Uterus (tissue), 4 donors: ENCODE data around the gene SPTB. TPM values are rescaled to one million over a fixed set of nuclear protein-coding genes. Genes with fewer than 3 reads are reported as not detected.

Source experiments
- DNase-seq, 2 donors: peaks; one replicate each; pipeline ENCODE4 v3.0.0-alpha.2; 2019 to 2020
- H3K27ac ChIP-seq, 2 donors: fragments of 200-600 bp; sonication (generic); 1 replicate in 1 of 2; 2 replicates in 1 of 2; pipeline ENCODE4 v1.5.1; 2016 to 2018
- H3K27me3 ChIP-seq, 2 donors: fragments of 200-600 bp; sonication (generic); one replicate each; pipeline ENCODE4 v1.5.1; 2018 to 2019; ENCODE audit warnings: control low read depth in 1 of 2
- H3K36me3 ChIP-seq, 2 donors: fragments of 200-600 bp; sonication (generic); one replicate each; pipeline ENCODE4 v1.5.1; 2019; ENCODE audit warnings: control low read depth in 1 of 2
- H3K4me1 ChIP-seq, 2 donors: fragments of 200-600 bp; sonication (generic); one replicate each; pipeline ENCODE4 v1.5.1; 2018 to 2019; ENCODE audit warnings: control low read depth in 1 of 2
- H3K4me3 ChIP-seq, 2 donors: fragments of 200-600 bp; sonication (generic); 1 replicate in 1 of 2; 2 replicates in 1 of 2; pipeline ENCODE4 v1.5.1; 2018 to 2019; ENCODE audit warnings: mild to moderate bottlenecking in 1 of 2
- H3K9me3 ChIP-seq, 2 donors: fragments of 200-600 bp; sonication (generic); one replicate each; pipeline ENCODE4 v1.5.1; 2019; ENCODE audit warnings: control low read depth in 1 of 2
- POLR2A ChIP-seq, 2 donors: fragments of 450-650 bp; IDR thresholded peaks; one replicate each; pipeline ENCODE4 v1.6.1; 2016; ENCODE audit warnings: antibody characterized with exemption in 2 of 2, mild to moderate bottlenecking in 1 of 2, moderate library complexity in 1 of 2
- intact Hi-C: fragments of 100-400 bp; cut with DNase I; formaldehyde crosslinking; loops from one replicate; pipeline ENCODE4 v1.15.1; 2023; ENCODE audit warnings: low total_unique reads
- total RNA-seq, 4 donors: library from RNA; depleted of rRNA in 3 of 4; stranded (reverse); fragments of >200 nt in 3 of 4; gene quantifications; one replicate each; pipeline versions ENCODE4 v1.1.0 to v1.2.4, GENCODE V29; 2014 to 2023
- TF ChIP-seq, protein P1 (sequence below), 4 experiments: fragments of 200-600 bp in 2 of 4; fragments of 450-650 bp in 2 of 4; sonication (generic) in 2 of 4; IDR thresholded peaks; one replicate each; pipeline ENCODE4 v1.5.1; 2016 to 2019; ENCODE audit warnings: antibody characterized with exemption in 4 of 4, mild to moderate bottlenecking in 2 of 4, moderate library complexity in 1 of 4
- donor health status: DM: yes; HTN: yes; CAD: no.

The SPTB gene
- total RNA-seq, 4 donors from 2014 or later = 1.0 to 5.4 (median 4.6) TPM; not detected in 1

DNA sequence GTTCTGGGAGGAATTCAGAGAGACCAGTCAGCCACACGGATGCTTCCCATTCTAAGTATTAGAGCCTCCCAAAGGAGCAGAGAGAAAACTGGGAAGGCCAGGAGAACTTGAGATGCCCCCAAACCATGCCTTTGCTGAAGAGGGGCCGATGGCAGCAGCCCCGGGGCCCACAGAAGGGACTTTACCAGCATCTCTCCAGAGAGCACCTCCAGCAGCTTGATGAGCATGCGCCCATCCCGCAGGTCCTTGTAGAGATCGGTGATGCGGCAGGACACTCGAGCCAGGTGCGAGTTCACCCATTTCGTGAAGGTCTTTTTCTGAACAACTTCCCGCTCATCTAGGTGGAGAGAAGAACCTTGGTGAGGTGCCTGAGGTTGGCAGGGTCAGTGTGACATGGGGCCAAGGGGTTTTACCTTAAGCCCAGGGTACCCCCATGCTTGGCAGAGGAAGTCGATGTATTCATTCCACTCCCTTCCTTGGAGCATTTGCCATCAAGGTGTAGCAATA, 74.9 kb downstream of the SPTB start:
- no peak overlapping the region for H3K4me3 ChIP-seq
- no peaks in the 10 kb centered on the region for H3K9me3 ChIP-seq
- TF ChIP-seq, protein P1, sequence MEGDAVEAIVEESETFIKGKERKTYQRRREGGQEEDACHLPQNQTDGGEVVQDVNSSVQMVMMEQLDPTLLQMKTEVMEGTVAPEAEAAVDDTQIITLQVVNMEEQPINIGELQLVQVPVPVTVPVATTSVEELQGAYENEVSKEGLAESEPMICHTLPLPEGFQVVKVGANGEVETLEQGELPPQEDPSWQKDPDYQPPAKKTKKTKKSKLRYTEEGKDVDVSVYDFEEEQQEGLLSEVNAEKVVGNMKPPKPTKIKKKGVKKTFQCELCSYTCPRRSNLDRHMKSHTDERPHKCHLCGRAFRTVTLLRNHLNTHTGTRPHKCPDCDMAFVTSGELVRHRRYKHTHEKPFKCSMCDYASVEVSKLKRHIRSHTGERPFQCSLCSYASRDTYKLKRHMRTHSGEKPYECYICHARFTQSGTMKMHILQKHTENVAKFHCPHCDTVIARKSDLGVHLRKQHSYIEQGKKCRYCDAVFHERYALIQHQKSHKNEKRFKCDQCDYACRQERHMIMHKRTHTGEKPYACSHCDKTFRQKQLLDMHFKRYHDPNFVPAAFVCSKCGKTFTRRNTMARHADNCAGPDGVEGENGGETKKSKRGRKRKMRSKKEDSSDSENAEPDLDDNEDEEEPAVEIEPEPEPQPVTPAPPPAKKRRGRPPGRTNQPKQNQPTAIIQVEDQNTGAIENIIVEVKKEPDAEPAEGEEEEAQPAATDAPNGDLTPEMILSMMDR (IDR thresholded peaks at IDR 0.05) = no peak
- no peak for TF ChIP-seq POLR2A (IDR thresholded peaks at IDR 0.05)
- no peak for DNase-seq
- no peaks in the 10 kb centered on the region for H3K4me1 ChIP-seq
- H3K36me3 ChIP-seq = no peaks in the 10 kb centered on the region
- intact Hi-C loops = no loop called here
- H3K27ac ChIP-seq = no peak overlapping the region
- H3K27me3 ChIP-seq = no peaks in the 10 kb centered on the region

DNA sequence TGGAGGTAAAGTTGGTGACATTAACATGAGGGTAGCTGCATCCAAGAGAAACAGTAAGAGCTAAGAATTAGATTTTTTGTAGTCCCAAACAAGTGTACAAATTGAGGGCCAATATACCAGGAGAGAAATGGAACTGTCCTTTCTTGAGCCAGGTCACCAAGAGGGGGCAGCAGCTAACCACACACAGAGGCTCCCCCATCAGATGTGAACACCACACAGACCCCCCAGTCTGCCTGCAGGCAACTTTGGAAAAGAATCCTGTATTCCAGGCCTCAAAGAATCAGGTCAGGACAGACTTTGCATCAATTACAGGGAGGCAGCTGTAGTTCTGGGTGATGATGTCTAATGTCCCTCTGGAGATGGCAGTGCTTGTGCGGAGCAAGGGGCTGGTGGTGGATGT, 77.9 kb downstream of the SPTB start:
- no peak for DNase-seq
- no peak overlapping the region for H3K27ac ChIP-seq
- H3K27me3 ChIP-seq = no peaks in the 10 kb centered on the region
- no peaks in the 10 kb centered on the region for H3K36me3 ChIP-seq
- H3K4me1 ChIP-seq = no peaks in the 10 kb centered on the region
- TF ChIP-seq, protein P1 (IDR thresholded peaks at IDR 0.05) = peak in 2 of 4 experiments; percentile 8 to 28
- TF ChIP-seq POLR2A (IDR thresholded peaks at IDR 0.05) = no peak
- intact Hi-C loops = no loop called here
- no peaks in the 10 kb centered on the region for H3K9me3 ChIP-seq
- H3K4me3 ChIP-seq = no peak overlapping the region

DNA sequence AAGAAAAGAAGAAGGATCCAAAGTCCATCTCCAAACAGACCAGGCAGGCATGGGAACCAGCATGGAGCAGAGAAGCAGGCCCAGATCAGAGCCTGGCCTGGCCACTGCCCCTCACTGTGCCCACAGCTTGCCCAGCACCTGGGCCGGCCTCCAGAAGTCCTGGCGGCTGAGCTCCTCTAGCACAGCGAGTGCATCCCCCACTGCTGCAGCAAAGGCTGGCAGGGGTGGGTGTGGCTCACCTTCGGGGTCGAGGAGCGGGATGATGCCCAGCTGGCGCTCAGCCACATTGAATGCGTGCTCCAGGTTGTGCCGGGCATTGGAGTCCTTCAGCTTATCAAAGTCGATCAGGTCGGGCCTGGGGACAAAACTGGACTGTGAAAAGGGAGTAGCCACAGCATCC, 78.7 kb downstream of the SPTB start:
- no peak for TF ChIP-seq POLR2A (IDR thresholded peaks at IDR 0.05)
- TF ChIP-seq, protein P1 (IDR thresholded peaks at IDR 0.05) = no peak
- Histone ChIP-seq H3K36me3 (no peaks in the 10 kb centered on the region), H3K4me3 (no peak overlapping the region), H3K27me3 (no peaks in the 10 kb centered on the region), H3K4me1 (no peaks in the 10 kb centered on the region), H3K27ac (no peak overlapping the region), H3K9me3 (no peaks in the 10 kb centered on the region)
- intact Hi-C loops = no loop called here
- no peak for DNase-seq

DNA sequence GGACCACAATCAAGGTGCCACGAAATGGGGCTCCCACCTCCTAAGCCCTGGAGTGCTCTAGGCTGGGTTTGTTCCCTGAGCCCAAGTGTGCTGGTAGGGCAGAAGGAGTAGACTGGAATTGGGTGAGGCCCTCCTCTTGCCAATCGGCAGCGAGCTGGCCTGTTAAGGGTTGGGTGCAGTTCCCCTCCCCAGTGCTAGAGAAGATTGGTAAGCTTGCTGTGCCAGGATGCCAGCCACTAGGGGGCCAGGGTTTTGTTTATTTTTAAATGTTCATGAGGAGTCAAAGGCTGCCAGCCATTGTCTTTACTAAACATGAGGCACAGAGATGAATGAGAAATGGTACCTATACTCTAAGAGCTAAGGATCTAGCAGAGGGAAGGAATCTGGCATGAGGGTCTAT, 79.7 kb downstream of the SPTB start:
- intact Hi-C loops = no loop called here
- Histone ChIP-seq H3K27me3 (no peaks in the 10 kb centered on the region), H3K9me3 (no peaks in the 10 kb centered on the region), H3K4me3 (no peak overlapping the region), H3K36me3 (no peaks in the 10 kb centered on the region), H3K27ac (no peak overlapping the region), H3K4me1 (no peaks in the 10 kb centered on the region)
- DNase-seq = no peak
- no peak for TF ChIP-seq POLR2A (IDR thresholded peaks at IDR 0.05)
- TF ChIP-seq, protein P1 (IDR thresholded peaks at IDR 0.05) = peak; percentile 16 to 29 (median 22)

DNA sequence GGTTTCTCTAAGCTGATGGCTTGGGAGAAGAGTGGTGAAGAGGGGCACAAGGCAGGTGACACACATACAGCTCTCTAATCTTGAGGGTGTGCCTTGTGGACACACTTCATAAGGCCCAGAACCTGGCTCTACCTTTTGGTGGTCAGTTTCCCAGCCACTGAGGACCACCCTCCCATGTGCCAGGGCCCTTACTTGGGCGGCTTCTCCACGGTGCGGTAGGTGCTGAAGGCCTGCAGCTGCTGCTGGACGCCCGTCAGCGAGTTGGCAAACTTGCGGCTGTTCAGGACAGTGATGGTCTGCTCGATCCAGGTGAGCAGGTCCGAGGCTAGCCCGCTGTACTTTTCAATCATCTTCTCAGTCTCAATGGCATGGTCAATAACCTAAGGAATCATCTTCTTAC, 80.2 kb downstream of the SPTB start:
- H3K4me1 ChIP-seq = no peaks in the 10 kb centered on the region
- no peak overlapping the region for H3K4me3 ChIP-seq
- TF ChIP-seq POLR2A (IDR thresholded peaks at IDR 0.05) = no peak
- TF ChIP-seq, protein P1 (IDR thresholded peaks at IDR 0.05) = no peak
- DNase-seq = no peak
- H3K9me3 ChIP-seq = no peaks in the 10 kb centered on the region
- no peaks in the 10 kb centered on the region for H3K27me3 ChIP-seq
- H3K27ac ChIP-seq = no peak overlapping the region
- H3K36me3 ChIP-seq = no peaks in the 10 kb centered on the region
- intact Hi-C loops = no loop called here
